Lower leg skin (tissue), 4 donors: ENCODE results near the gene EP300. TPM values are rescaled to one million over a fixed set of nuclear protein-coding genes. Genes with fewer than 3 reads are reported as not detected.

Source experiments
- DNase-seq, 2 donors: peaks; one replicate each; pipeline ENCODE4 v3.0.0-alpha.2; 2019; ENCODE audit warnings: low spot score in 2 of 2
- H3K4me3 ChIP-seq: fragments of 200-600 bp; sonication (generic); 2 replicates; pipeline ENCODE4 v1.5.1; 2017; ENCODE audit warnings: mild to moderate bottlenecking, low read depth; ENCODE audit not compliant: poor library complexity, severe bottlenecking
- POLR2A ChIP-seq, 2 donors: fragments of 450-650 bp; IDR thresholded peaks; one replicate each; pipeline ENCODE4 v1.6.1; 2016 to 2017; ENCODE audit warnings: antibody characterized with exemption in 2 of 2, mild to moderate bottlenecking in 1 of 2, moderate library complexity in 1 of 2
- WGBS, 2 donors: methylation state at CpG; one replicate each; pipeline ENCODE4 v1.1.5; 2018; 5-methylcytosine and 5-hydroxymethylcytosine counted together
- intact Hi-C: fragments of 100-400 bp; cut with DNase I; formaldehyde crosslinking; loops from one replicate; pipeline ENCODE4 v1.15.0; 2023; ENCODE audit warnings: low total_unique reads
- total RNA-seq, 4 donors: library from RNA; depleted of rRNA; stranded (reverse); fragments of >200 nt; gene quantifications; one replicate each; pipeline ENCODE4 v1.1.0, GENCODE V29; 2016
- TF ChIP-seq, protein P1 (sequence below), 3 donors: fragments of 450-650 bp; IDR thresholded peaks; one replicate each; pipeline ENCODE4 v1.5.1; 2016; ENCODE audit warnings: antibody characterized with exemption in 3 of 3, mild to moderate bottlenecking in 3 of 3, moderate library complexity in 2 of 3

The EP300 gene
- total RNA-seq, 4 donors from 2014 or later = 72.4 to 86.9 (median 74.9) TPM

DNA sequence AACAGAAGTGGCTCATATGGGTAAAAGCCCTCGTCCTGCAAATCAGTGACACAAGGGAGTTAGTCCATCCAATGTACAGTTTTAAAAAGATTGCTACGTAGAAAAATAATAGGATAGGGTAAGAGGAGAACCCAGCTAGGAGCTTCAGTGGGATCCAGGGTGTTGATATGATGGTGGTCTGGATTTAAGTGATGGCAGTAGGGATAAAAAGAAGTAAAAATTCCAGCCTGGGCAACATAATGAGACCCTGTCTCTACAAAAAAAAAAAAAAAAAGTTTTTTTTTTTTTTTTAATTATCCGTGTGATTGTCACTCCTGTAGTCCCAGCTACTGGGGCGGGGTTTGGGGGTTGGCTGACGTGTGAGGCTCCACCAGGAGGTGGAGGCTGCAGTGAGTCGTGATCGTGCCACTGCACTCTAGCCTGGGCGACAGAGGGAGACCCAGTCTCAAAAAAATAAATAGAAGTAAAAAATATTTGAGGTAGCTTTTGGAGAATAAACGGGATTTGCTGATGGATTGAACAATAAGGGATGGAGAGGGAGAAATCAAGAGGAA, 105.7 kb downstream of the EP300 start:
- intact Hi-C loops = no loop called here
- DNase-seq = no peak
- WGBS, 2 donors = 0 to 2% methylated on average over 9 of the region's 9 CpGs

DNA sequence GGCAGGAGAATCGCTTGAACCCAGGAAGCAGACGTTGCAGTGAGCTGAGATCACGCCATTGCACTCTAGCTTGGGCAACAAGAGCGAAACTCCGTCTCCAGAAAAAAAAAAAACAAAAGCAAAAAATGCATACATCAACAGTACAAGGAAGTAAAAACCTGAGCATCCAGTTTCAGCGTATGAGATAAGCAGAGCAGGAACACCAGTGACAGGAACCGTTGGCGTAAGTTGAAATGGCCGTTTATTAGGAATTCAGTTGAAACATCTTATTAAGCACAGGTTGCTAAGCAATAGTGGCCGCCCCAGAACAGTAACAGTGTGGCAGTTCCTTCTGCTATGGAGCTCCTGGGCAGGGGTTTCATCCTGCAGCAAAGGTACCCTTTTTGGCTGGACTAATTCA, 108.7 kb downstream of the EP300 start:
- no peak for DNase-seq
- intact Hi-C loops = no loop called here
- 53 to 63% methylated on average over 10 of the region's 10 CpGs for WGBS, 2 donors

More for the DNA sequence above, 105.7 kb downstream of the EP300 start:
- peak overlapping the region; percentile 53 for H3K4me3 ChIP-seq
- TF ChIP-seq, protein P1, sequence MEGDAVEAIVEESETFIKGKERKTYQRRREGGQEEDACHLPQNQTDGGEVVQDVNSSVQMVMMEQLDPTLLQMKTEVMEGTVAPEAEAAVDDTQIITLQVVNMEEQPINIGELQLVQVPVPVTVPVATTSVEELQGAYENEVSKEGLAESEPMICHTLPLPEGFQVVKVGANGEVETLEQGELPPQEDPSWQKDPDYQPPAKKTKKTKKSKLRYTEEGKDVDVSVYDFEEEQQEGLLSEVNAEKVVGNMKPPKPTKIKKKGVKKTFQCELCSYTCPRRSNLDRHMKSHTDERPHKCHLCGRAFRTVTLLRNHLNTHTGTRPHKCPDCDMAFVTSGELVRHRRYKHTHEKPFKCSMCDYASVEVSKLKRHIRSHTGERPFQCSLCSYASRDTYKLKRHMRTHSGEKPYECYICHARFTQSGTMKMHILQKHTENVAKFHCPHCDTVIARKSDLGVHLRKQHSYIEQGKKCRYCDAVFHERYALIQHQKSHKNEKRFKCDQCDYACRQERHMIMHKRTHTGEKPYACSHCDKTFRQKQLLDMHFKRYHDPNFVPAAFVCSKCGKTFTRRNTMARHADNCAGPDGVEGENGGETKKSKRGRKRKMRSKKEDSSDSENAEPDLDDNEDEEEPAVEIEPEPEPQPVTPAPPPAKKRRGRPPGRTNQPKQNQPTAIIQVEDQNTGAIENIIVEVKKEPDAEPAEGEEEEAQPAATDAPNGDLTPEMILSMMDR (IDR thresholded peaks at IDR 0.05) = no peak
- no peak for TF ChIP-seq POLR2A (IDR thresholded peaks at IDR 0.05)

DNA sequence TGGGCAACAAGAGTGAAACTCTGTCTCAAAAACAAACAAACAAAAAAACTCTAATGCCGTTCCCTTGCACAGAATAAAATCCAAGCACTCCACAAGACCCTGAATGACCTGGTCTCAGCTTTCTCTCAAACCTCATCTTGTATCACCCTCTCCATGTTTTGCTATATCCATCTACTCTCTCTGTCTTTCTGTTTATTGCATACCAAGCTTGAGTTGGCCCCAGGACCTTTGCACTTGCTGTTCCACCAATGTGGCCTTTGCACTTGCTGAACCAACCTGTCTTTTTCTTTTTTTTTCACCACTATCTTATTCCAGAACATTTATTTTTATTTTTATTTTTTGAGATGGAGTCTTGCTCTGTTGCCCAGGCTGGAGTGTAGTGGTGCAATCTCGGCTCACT, 110.7 kb downstream of the EP300 start:
- TF ChIP-seq, protein P1 (IDR thresholded peaks at IDR 0.05) = no peak
- TF ChIP-seq POLR2A (IDR thresholded peaks at IDR 0.05) = no peak
- intact Hi-C loops = no loop called here
- no peak for DNase-seq
- 91 to 96% methylated on average over 2 of the region's 2 CpGs for WGBS, 2 donors
- H3K4me3 ChIP-seq = no peak overlapping the region

More for the DNA sequence above, 108.7 kb downstream of the EP300 start:
- no peak overlapping the region for H3K4me3 ChIP-seq
- TF ChIP-seq, protein P1 (IDR thresholded peaks at IDR 0.05) = no peak
- no peak for TF ChIP-seq POLR2A (IDR thresholded peaks at IDR 0.05)

DNA sequence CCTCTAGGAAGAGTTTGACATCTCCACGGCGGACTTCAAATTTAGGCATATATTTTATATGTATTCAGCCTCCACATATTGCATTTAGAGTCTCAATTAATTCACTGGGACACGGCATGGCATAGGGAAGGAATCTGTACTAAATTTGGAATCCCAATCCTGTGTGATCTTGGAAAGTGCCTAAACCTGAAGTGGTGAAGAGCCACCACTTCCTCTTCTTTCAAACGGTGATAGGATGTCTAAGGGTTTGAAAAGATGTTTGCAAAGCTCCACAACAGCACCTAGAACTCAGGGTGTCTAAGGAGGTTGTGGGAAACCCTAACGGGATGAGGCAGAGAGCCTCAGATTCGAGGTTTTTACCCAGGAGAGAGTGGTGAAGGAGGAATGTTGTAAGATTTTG, 111.7 kb downstream of the EP300 start:
- TF ChIP-seq, protein P1 (IDR thresholded peaks at IDR 0.05) = no peak
- no peak for TF ChIP-seq POLR2A (IDR thresholded peaks at IDR 0.05)
- intact Hi-C loops = no loop called here
- no peak overlapping the region for H3K4me3 ChIP-seq
- 68 to 70% methylated on average over 6 of the region's 6 CpGs for WGBS, 2 donors
- DNase-seq = no peak

DNA sequence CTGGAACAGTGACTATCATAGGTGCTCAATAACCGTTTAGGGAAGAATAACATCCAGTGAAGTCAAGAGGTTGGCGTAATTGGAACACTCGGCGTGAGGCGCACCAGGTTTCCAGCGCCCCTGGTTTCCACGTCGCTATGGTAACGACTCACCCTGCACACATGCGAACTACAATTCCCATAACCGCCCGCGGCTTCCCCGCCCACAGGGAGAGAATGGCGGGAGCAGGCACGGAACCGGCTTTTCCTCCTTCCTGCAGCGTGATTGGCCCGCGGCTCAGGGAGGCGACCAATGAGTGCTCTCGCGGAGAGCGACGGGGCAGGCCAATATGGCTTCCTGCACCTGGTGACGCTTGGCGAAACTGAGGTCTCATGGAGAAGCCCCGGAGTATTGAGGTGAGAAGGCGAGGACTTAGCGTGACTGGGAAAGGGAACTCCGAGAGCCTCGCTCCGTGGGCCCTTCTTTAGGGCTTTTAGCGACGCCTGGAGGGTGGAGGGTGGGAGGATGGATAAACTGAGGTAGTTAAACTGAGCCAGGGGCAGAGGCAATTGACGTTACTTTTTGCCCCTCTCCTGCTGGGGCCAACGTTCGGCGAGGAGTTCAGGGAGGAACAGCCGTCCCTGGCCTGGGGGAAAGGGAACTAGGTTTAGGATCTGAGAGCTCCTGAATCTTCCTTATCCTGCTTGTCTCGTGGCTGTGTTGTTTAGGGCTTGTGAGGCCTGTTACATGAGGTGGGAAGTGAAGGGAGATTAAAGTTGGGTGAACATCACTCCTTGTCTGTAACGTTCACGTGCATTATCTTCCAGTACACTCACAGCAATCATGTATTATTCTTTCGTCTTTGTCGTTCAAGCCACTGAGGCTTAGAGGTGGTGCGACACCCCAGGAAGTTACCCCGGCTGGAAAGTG, 112.9 kb downstream of the EP300 start, which contains the start of gene L3MBTL2:
Gene L3MBTL2 (plus strand): TSS at position 321 of the 909 bp plus-strand sequence. CDS start 51 bp downstream, at position 372.
- peak within 1 kb of the TSS; percentile 73 for H3K4me3 ChIP-seq
- 2% methylated on average over 47 of the region's 47 CpGs for WGBS, 2 donors
- intact Hi-C loops = no loop called here
- peak; percentile 96 to 99 for DNase-seq
- TF ChIP-seq, protein P1 (IDR thresholded peaks at IDR 0.05) = no peak
- no peak for TF ChIP-seq POLR2A (IDR thresholded peaks at IDR 0.05)
